ENCODE data around the gene MXRA7. TPM values are rescaled to one million over a fixed set of nuclear protein-coding genes. Genes with fewer than 3 reads are reported as not detected.

MXRA7 gene
- total and polyA plus RNA-seq, 4 donors: 60.9 to 127 (median 83.2) TPM

DNA sequence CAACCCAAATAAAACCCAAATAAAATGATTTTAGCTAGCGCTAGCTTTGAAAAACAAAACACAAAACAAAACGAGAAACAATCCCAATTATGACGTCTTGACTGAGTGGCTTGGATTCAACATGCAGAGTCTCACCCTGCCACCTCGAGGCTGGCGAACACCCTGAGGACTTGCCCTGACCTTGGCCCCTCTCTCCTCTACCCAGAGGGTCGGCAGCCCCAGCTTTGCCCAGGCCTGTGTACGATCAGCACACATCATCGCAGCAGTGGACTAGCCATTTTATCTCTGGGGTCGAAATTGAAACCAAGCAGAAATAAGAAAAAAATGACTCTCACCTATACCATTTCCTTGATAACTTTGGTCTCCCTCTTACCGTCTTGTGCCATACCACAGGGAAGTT lies 10.7 kb upstream of the MXRA7 start:
- Histone ChIP-seq H3K9me3 (ENCODE audit: control insufficient read depth in 4 of 4, insufficient read depth in 3 of 4, low read length in 3 of 4) (no peaks in the 10 kb centered on the region), H3K27me3 (ENCODE audit: control insufficient read depth in 3 of 3, insufficient read depth in 3 of 3, low read length in 2 of 3) (no peaks in the 10 kb centered on the region), H3K4me1 (ENCODE audit: control insufficient read depth in 5 of 5, insufficient read depth in 5 of 5, low read length in 5 of 5) (peaks cover 2 to 7% (median 6%) of the 10 kb centered on the region in 5 donors), H3K9ac (ENCODE audit: insufficient read depth in 1 of 2, low read length in 2 of 2) (no peak overlapping the region), H3K27ac (ENCODE audit: low read depth in 1 of 2, low read length in 1 of 2) (no peak overlapping the region), H3K4me3 (no peak overlapping the region), H3K36me3 (ENCODE audit: control insufficient read depth in 4 of 4, insufficient read depth in 4 of 4, low read length in 4 of 4) (peaks cover 47 to 54% (median 49%) of the 10 kb centered on the region in 4 donors)
- no peak for ATAC-seq (ENCODE audit: insufficient read depth, low FRiP score)
- no peak for DNase-seq
- TF ChIP-seq, protein P1, sequence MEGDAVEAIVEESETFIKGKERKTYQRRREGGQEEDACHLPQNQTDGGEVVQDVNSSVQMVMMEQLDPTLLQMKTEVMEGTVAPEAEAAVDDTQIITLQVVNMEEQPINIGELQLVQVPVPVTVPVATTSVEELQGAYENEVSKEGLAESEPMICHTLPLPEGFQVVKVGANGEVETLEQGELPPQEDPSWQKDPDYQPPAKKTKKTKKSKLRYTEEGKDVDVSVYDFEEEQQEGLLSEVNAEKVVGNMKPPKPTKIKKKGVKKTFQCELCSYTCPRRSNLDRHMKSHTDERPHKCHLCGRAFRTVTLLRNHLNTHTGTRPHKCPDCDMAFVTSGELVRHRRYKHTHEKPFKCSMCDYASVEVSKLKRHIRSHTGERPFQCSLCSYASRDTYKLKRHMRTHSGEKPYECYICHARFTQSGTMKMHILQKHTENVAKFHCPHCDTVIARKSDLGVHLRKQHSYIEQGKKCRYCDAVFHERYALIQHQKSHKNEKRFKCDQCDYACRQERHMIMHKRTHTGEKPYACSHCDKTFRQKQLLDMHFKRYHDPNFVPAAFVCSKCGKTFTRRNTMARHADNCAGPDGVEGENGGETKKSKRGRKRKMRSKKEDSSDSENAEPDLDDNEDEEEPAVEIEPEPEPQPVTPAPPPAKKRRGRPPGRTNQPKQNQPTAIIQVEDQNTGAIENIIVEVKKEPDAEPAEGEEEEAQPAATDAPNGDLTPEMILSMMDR (IDR thresholded peaks at IDR 0.05; ENCODE audit: control extremely low read depth, extremely low read depth): no peak
- WGBS, 2 donors: 91 to 96% methylated on average over 10 of the region's 10 CpGs

DNA sequence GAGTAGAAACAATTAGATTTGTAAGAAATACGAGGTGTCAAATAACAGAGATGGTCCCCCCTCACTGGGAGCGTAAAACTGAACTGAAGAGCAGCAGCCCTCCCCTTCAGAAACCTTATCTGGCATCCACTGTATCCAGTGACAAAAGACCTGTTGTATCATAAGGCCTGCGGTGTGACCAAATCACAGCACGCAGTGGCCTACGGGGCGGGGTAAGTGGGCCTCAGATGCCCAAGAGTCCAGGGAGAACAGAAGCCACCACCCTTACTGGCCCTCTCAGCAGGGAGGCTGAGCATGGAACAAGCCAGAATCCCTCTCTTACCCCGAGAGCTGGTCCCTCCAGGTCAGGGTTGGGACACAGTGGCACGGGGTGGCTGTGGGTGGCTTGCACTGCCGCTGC lies 10.2 kb upstream of the MXRA7 start:
- H3K9ac ChIP-seq (ENCODE audit: insufficient read depth in 1 of 2, low read length in 2 of 2): no peak overlapping the region
- no peak overlapping the region for H3K4me3 ChIP-seq
- peaks cover 2 to 11% (median 6%) of the 10 kb centered on the region in 5 donors for H3K4me1 ChIP-seq (ENCODE audit: control insufficient read depth in 5 of 5, insufficient read depth in 5 of 5, low read length in 5 of 5)
- ATAC-seq (ENCODE audit: insufficient read depth, low FRiP score): no peak
- WGBS, 2 donors: 91 to 95% methylated on average over 9 of the region's 9 CpGs
- H3K9me3 ChIP-seq (ENCODE audit: control insufficient read depth in 4 of 4, insufficient read depth in 3 of 4, low read length in 3 of 4): no peaks in the 10 kb centered on the region
- peaks cover 48 to 57% (median 52%) of the 10 kb centered on the region in 4 donors for H3K36me3 ChIP-seq (ENCODE audit: control insufficient read depth in 4 of 4, insufficient read depth in 4 of 4, low read length in 4 of 4)
- no peak overlapping the region for H3K27ac ChIP-seq (ENCODE audit: low read depth in 1 of 2, low read length in 1 of 2)
- no peak for DNase-seq
- no peaks in the 10 kb centered on the region for H3K27me3 ChIP-seq (ENCODE audit: control insufficient read depth in 3 of 3, insufficient read depth in 3 of 3, low read length in 2 of 3)
- TF ChIP-seq, protein P1 (IDR thresholded peaks at IDR 0.05; ENCODE audit: control extremely low read depth, extremely low read depth): no peak

DNA sequence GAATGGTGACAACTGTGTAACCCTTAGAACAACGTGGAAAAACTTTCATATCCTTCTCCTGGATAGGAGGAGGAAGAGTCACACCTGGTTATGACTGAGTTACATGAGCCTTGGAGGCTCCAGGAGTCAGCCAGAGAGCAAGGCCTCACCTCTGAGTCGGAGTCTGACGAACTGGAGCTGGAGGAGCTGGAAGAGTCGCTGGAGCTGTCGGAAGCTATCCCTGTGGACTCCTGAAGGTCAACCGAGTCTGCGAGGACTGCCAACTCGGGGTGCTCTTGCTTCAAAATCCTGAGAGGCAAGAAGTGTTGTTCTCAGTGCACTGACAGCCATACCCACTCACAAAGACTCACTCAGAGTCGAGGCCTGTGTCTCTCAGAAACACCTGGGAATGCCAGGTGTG lies 9.4 kb upstream of the MXRA7 start:
- Histone ChIP-seq H3K27ac (ENCODE audit: low read depth in 1 of 2, low read length in 1 of 2) (no peak overlapping the region), H3K27me3 (ENCODE audit: control insufficient read depth in 3 of 3, insufficient read depth in 3 of 3, low read length in 2 of 3) (no peaks in the 10 kb centered on the region), H3K4me3 (no peak overlapping the region), H3K9ac (ENCODE audit: insufficient read depth in 1 of 2, low read length in 2 of 2) (no peak overlapping the region), H3K4me1 (ENCODE audit: control insufficient read depth in 5 of 5, insufficient read depth in 5 of 5, low read length in 5 of 5) (peaks cover 0 to 14% (median 3%) of the 10 kb centered on the region in 5 donors), H3K36me3 (ENCODE audit: control insufficient read depth in 4 of 4, insufficient read depth in 4 of 4, low read length in 4 of 4) (peaks cover 50 to 57% (median 54%) of the 10 kb centered on the region in 4 donors), H3K9me3 (ENCODE audit: control insufficient read depth in 4 of 4, insufficient read depth in 3 of 4, low read length in 3 of 4) (no peaks in the 10 kb centered on the region)
- ATAC-seq (ENCODE audit: insufficient read depth, low FRiP score) (no peak), DNase-seq (no peak)
- TF ChIP-seq, protein P1 (IDR thresholded peaks at IDR 0.05; ENCODE audit: control extremely low read depth, extremely low read depth): no peak
- 94 to 97% methylated on average over 9 of the region's 9 CpGs for WGBS, 2 donors

DNA sequence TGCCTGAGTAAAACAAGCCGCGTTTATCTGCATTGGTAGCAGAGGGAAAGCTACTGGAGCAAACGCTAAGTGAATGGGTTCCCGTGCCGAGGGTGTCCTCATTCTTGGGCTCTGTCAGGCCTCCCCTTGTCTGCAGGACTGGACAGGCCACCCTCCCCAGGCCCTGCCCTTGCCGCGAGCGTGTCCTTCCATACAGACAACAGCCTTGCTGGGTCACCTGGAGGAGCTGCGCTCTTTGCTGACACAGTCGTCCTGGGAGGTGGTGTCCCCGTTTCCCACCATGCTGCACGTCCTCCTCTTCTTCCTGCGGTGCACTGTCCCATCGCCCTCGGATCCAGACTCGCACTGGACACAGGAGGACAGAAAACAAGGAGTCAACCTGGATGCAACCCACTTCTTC lies 7.8 kb upstream of the MXRA7 start:
- WGBS, 2 donors: 93 to 97% methylated on average over 16 of the region's 16 CpGs
- Histone ChIP-seq H3K36me3 (ENCODE audit: control insufficient read depth in 4 of 4, insufficient read depth in 4 of 4, low read length in 4 of 4) (peaks cover 52 to 55% (median 53%) of the 10 kb centered on the region in 4 donors), H3K4me3 (no peak overlapping the region), H3K4me1 (ENCODE audit: control insufficient read depth in 5 of 5, insufficient read depth in 5 of 5, low read length in 5 of 5) (peaks cover 0 to 16% (median 0%) of the 10 kb centered on the region in 5 donors), H3K9ac (ENCODE audit: insufficient read depth in 1 of 2, low read length in 2 of 2) (no peak overlapping the region), H3K27ac (ENCODE audit: low read depth in 1 of 2, low read length in 1 of 2) (no peak overlapping the region), H3K27me3 (ENCODE audit: control insufficient read depth in 3 of 3, insufficient read depth in 3 of 3, low read length in 2 of 3) (no peaks in the 10 kb centered on the region), H3K9me3 (ENCODE audit: control insufficient read depth in 4 of 4, insufficient read depth in 3 of 4, low read length in 3 of 4) (no peaks in the 10 kb centered on the region)
- no peak for DNase-seq
- ATAC-seq (ENCODE audit: insufficient read depth, low FRiP score): no peak
- TF ChIP-seq, protein P1 (IDR thresholded peaks at IDR 0.05; ENCODE audit: control extremely low read depth, extremely low read depth): no peak
